GM21515 (cell line): ENCODE results near the gene PDZD7.

ENCODE experiments used
- ATAC-seq: cut with Tn5 transposase; IDR thresholded peaks from one replicate; pipeline ENCODE4 v1.9.1; 2021; ENCODE audit not compliant: unreplicated experiment

PDZD7 gene

GRCh38 chr10:101031128-101031795 lies at the start of gene PDZD7, which contains the start of gene SFXN3:
Gene PDZD7 (minus strand): TSS chr10:101031129. CDS start chr10:101030219, 910 bp downstream.
Gene SFXN3 (plus strand): TSS chr10:101031234. CDS start chr10:101034695, 3,461 bp downstream.
- peak; percentile 94 for ATAC-seq

- ATAC-seq, result no peak
Observed at GRCh38 chr10:101079874-101080273, 48.9 kb upstream of the PDZD7 start.

GRCh38 chr10:101076630-101077029 lies 45.7 kb upstream of the PDZD7 start:
- ATAC-seq, result no peak

- no peak for ATAC-seq
Observed at GRCh38 chr10:101075775-101076174, 44.8 kb upstream of the PDZD7 start.

GRCh38 chr10:101073631-101074030 lies 42.7 kb upstream of the PDZD7 start:
- no peak for ATAC-seq

- ATAC-seq, result no peak
Observed at GRCh38 chr10:101072923-101073322, 42.0 kb upstream of the PDZD7 start.

GRCh38 chr10:101071885-101072433 lies 41.0 kb upstream of the PDZD7 start:
- ATAC-seq, result no peak

- ATAC-seq, result no peak
Observed at GRCh38 chr10:101071267-101071884, 40.4 kb upstream of the PDZD7 start.

GRCh38 chr10:101070098-101070497 lies 39.2 kb upstream of the PDZD7 start:
- ATAC-seq, result no peak

- no peak for ATAC-seq
Observed at GRCh38 chr10:101069441-101069840, 38.5 kb upstream of the PDZD7 start.

- ATAC-seq, result peak; percentile 47
Observed at GRCh38 chr10:101067356-101068083, 36.6 kb upstream of the PDZD7 start.

GRCh38 chr10:101066896-101067355 lies 36.0 kb upstream of the PDZD7 start:
- ATAC-seq, result no peak

GRCh38 chr10:101066146-101066895 lies 35.4 kb upstream of the PDZD7 start:
- no peak for ATAC-seq

GRCh38 chr10:101065481-101066145 lies 34.7 kb upstream of the PDZD7 start:
- ATAC-seq, result no peak

GRCh38 chr10:101064415-101065030 lies 33.6 kb upstream of the PDZD7 start:
- ATAC-seq, result no peak

- ATAC-seq, result no peak
Observed at GRCh38 chr10:101063548-101064414, 32.9 kb upstream of the PDZD7 start.

GRCh38 chr10:101063050-101063525 lies 32.2 kb upstream of the PDZD7 start:
- ATAC-seq, result no peak

- ATAC-seq, result no peak
Observed at GRCh38 chr10:101062232-101063049, 31.5 kb upstream of the PDZD7 start.
